ENCODE data around the gene RMDN2. TPM values are rescaled to one million over a fixed set of nuclear protein-coding genes. Genes with fewer than 3 reads are reported as not detected.

RMDN2 gene
- total and polyA plus RNA-seq, 2 experiments from 2014 or later, result 3.4 to 3.6 TPM

GRCh38 chr2:38057651-38058410, 132.7 kb downstream of the RMDN2 start:
- Histone ChIP-seq H3K79me2 (replicated peaks; ENCODE audit: insufficient read depth) (no peaks in the 10 kb centered on the region), H3K27me3 (ENCODE audit: insufficient read depth) (no peaks in the 10 kb centered on the region), H2AFZ (no peak overlapping the region), H3K9me2 (ENCODE audit: insufficient read depth) (no peaks in the 10 kb centered on the region), H3K36me3 (ENCODE audit: insufficient read depth) (no peaks in the 10 kb centered on the region), H3K27ac (ENCODE audit: low read depth) (no peak overlapping the region), H3K4me1 (ENCODE audit: insufficient read depth) (no peaks in the 10 kb centered on the region), H3K4me2 (no peak overlapping the region), H3K4me3 (no peak overlapping the region), H4K20me1 (replicated peaks; ENCODE audit: insufficient read depth) (no peaks in the 10 kb centered on the region), H3F3A (replicated peaks; ENCODE audit: low read depth) (no peaks in the 10 kb centered on the region)
- Mint-ChIP-seq H3K9me3 (no peaks in the 10 kb centered on the region), H3K4me1 (no peaks in the 10 kb centered on the region; the same call in 2 of the 3 replicates), H3K4me3 (no peak overlapping the region), H3K27ac (no peak overlapping the region), H3K27me3 (ENCODE audit: insufficient read depth, low read depth, poor library complexity) (no peaks in the 10 kb centered on the region), H3K36me3 (ENCODE audit: low read depth) (no peaks in the 10 kb centered on the region)
- ATAC-seq (no peak), DNase-seq (ENCODE audit: low spot score) (no peak)
- no peak for TF ChIP-seq ZNF331 (CRISPR knock-in tag; IDR thresholded peaks at IDR 0.05; ENCODE audit: low read depth)
- TF ChIP-seq REST (IDR thresholded peaks at IDR 0.05; ENCODE audit: unreplicated experiment), result no peak
- TF ChIP-seq, protein P1, sequence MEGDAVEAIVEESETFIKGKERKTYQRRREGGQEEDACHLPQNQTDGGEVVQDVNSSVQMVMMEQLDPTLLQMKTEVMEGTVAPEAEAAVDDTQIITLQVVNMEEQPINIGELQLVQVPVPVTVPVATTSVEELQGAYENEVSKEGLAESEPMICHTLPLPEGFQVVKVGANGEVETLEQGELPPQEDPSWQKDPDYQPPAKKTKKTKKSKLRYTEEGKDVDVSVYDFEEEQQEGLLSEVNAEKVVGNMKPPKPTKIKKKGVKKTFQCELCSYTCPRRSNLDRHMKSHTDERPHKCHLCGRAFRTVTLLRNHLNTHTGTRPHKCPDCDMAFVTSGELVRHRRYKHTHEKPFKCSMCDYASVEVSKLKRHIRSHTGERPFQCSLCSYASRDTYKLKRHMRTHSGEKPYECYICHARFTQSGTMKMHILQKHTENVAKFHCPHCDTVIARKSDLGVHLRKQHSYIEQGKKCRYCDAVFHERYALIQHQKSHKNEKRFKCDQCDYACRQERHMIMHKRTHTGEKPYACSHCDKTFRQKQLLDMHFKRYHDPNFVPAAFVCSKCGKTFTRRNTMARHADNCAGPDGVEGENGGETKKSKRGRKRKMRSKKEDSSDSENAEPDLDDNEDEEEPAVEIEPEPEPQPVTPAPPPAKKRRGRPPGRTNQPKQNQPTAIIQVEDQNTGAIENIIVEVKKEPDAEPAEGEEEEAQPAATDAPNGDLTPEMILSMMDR (conservative IDR thresholded peaks at IDR 0.05; ENCODE audit: low read depth in 2 of 2), result no peak
- no peak for TF ChIP-seq POLR2AphosphoS5 (IDR thresholded peaks at IDR 0.05; ENCODE audit: low read depth)
- no peak for TF ChIP-seq ETS1 (IDR thresholded peaks at IDR 0.05)
- no peak for TF ChIP-seq JUNB (IDR thresholded peaks at IDR 0.05; ENCODE audit: unreplicated experiment)
- TF ChIP-seq EZH2 (IDR thresholded peaks at IDR 0.05; ENCODE audit: low read depth, unreplicated experiment), result no peak
- no peak for TF ChIP-seq CREB1 (CRISPR knock-in tag; IDR thresholded peaks at IDR 0.05; ENCODE audit: low read depth)
- no peak for TF ChIP-seq STAT1 (IDR thresholded peaks at IDR 0.05; ENCODE audit: unreplicated experiment)
- no peak for TF ChIP-seq EZH2phosphoT487 (IDR thresholded peaks at IDR 0.05; ENCODE audit: unreplicated experiment)
- no peak for TF ChIP-seq ZNF114 (CRISPR knock-in tag; IDR thresholded peaks at IDR 0.05)
- TF ChIP-seq ZNF462 (CRISPR knock-in tag; IDR thresholded peaks at IDR 0.05), result no peak
- no peak for TF ChIP-seq NANOG (IDR thresholded peaks at IDR 0.05; ENCODE audit: borderline replicate concordance)

Data from GM23338 (cell line).